B cell (primary cell): Measurements from ENCODE around the gene TMEM273. TPM values are rescaled to one million over a fixed set of nuclear protein-coding genes. Genes with fewer than 3 reads are reported as not detected.

Experiments used
- ATAC-seq: fragments of 200-7000 bp; cut with Tn5 transposase; one replicate; pipeline ENCODE4 v1.10.0; 2021; ENCODE audit warnings: low read depth, mild to moderate bottlenecking, moderate number of reproducible peaks, moderate library complexity
- CTCF ChIA-PET: fragments of 350-600 bp; sonication (Branson Sonifier 250); formaldehyde crosslinking; loops from one replicate; lab custom pipeline; 2021; ENCODE audit warnings: antibody characterized with exemption, inconsistent platforms; lab: Charles Lee
- POLR2A ChIA-PET: fragments of 350-600 bp; sonication (Branson Sonifier 250); formaldehyde crosslinking; loops from one replicate; lab custom pipeline; 2021; ENCODE audit warnings: antibody characterized with exemption; lab: Charles Lee
- DNase-seq: peaks from one replicate; pipeline ENCODE4 v3.0.0; 2013
- H2AFZ ChIP-seq: 2 replicates; pipeline ENCODE4 v1.6.1; 2012; ENCODE audit warnings: mild to moderate bottlenecking, low read depth, low read length; ENCODE audit not compliant: insufficient read depth, poor library complexity, severe bottlenecking
- H3K27ac ChIP-seq, 2 donors: 1 replicate in 1 of 2; 2 replicates in 1 of 2; pipeline ENCODE4 v1.5.1; 2012 to 2013; ENCODE audit warnings: low read length in 2 of 2, mild to moderate bottlenecking in 2 of 2, moderate library complexity in 1 of 2
- H3K27me3 ChIP-seq, 4 experiments: fragments of 200-600 bp in 1 of 4; sonication (generic) in 1 of 4; replicated peaks in 1 of 4; 1 replicate in 2 of 4; 2 replicates in 2 of 4; pipeline versions ENCODE4 v1.6.1 to v1.7.0; 2013 to 2016; ENCODE audit warnings: low read length in 3 of 4, mild to moderate bottlenecking in 2 of 4, mixed read lengths in 1 of 4, moderate library complexity in 1 of 4; ENCODE audit not compliant: insufficient read depth in 4 of 4, control insufficient read depth in 3 of 4; ENCODE audit errors: control extremely low read depth in 1 of 4
- H3K36me3 ChIP-seq, 2 experiments: replicated peaks in 1 of 2; 1 replicate in 1 of 2; 2 replicates in 1 of 2; pipeline versions ENCODE4 v1.6.1 to v1.7.1; 2013; ENCODE audit warnings: low read length in 1 of 2; ENCODE audit not compliant: insufficient read depth in 2 of 2, control insufficient read depth in 1 of 2; ENCODE audit errors: control extremely low read depth in 1 of 2, extremely low read depth in 1 of 2
- H3K4me1 ChIP-seq, 2 donors: fragments of 200-600 bp in 1 of 2; sonication (generic) in 1 of 2; 1 replicate in 1 of 2; 2 replicates in 1 of 2; pipeline versions ENCODE4 v1.5.1 to v1.6.1; 2013 to 2017; ENCODE audit warnings: low read length in 2 of 2; ENCODE audit not compliant: control insufficient read depth in 2 of 2, insufficient read depth in 2 of 2
- H3K4me2 ChIP-seq: replicated peaks from 2 replicates; pipeline ENCODE3; 2012; ENCODE audit warnings: mild to moderate bottlenecking, low read depth, low read length; ENCODE audit not compliant: poor library complexity, severe bottlenecking
- H3K4me3 ChIP-seq, 5 experiments: fragments of 200-600 bp in 1 of 5; sonication (generic) in 1 of 5; 1 replicate in 3 of 5; 2 replicates in 2 of 5; pipeline versions ENCODE4 v1.5.1 to v1.7.0; 2011 to 2016; ENCODE audit warnings: low read length in 4 of 5, mild to moderate bottlenecking in 4 of 5, low read depth in 2 of 5, control low read depth in 1 of 5, moderate library complexity in 1 of 5; ENCODE audit not compliant: insufficient read depth in 1 of 5; ENCODE audit errors: control extremely low read depth in 1 of 5, extremely low read depth in 1 of 5
- H3K79me2 ChIP-seq: fragments of 200-600 bp; sonication (generic); one replicate; pipeline ENCODE4 v1.6.0; 2016; ENCODE audit warnings: low read length; ENCODE audit not compliant: control insufficient read depth, insufficient read depth
- H3K9ac ChIP-seq: fragments of 200-600 bp; sonication (generic); 2 replicates; pipeline ENCODE4 v1.6.1; 2017; ENCODE audit warnings: mild to moderate bottlenecking, low read length, moderate library complexity
- H3K9me3 ChIP-seq, 3 donors: one replicate each; pipeline versions ENCODE4 v1.6.1 to v1.7.1; 2013; ENCODE audit warnings: low read length in 2 of 3; ENCODE audit not compliant: control insufficient read depth in 2 of 3, insufficient read depth in 1 of 3; ENCODE audit errors: control extremely low read depth in 1 of 3
- H4K20me1 ChIP-seq: 2 replicates; pipeline ENCODE4 v1.6.0; 2012; ENCODE audit warnings: mild to moderate bottlenecking, low read length; ENCODE audit not compliant: insufficient read depth, control insufficient read depth, poor library complexity, severe bottlenecking
- H3K27ac Mint-ChIP-seq: one replicate; pipeline ENCODE4 v1.8.0; 2021; ENCODE audit warnings: mixed read lengths
- H3K27me3 Mint-ChIP-seq: one replicate; pipeline ENCODE4 v1.8.0; 2021; ENCODE audit warnings: mixed read lengths
- H3K4me1 Mint-ChIP-seq: one replicate; pipeline ENCODE4 v1.8.0; 2021; ENCODE audit warnings: mixed read lengths
- H3K4me3 Mint-ChIP-seq: one replicate; pipeline ENCODE4 v1.8.0; 2021; ENCODE audit warnings: mixed read lengths
- H3K9me3 Mint-ChIP-seq: one replicate; pipeline ENCODE4 v1.8.0; 2022; ENCODE audit warnings: mixed read lengths; ENCODE audit not compliant: insufficient read depth
- EZH2 ChIP-seq: IDR thresholded peaks from 2 replicates; pipeline ENCODE4 v1.6.1; 2012; ENCODE audit warnings: borderline replicate concordance, low read depth, mild to moderate bottlenecking, moderate library complexity, low read length; ENCODE audit not compliant: insufficient read depth, poor library complexity, severe bottlenecking
- WGBS: methylation state at CpG from one replicate; pipeline ENCODE4 v1.1.5; 2013; ENCODE audit warnings: missing lambda C conversion rate; ENCODE audit not compliant: insufficient coverage; 5-methylcytosine and 5-hydroxymethylcytosine counted together
- intact Hi-C: fragments of 100-400 bp; cut with micrococcal nuclease; formaldehyde crosslinking; loops from one replicate; pipeline ENCODE4 v1.10.0; 2022
- polyA plus RNA-seq: library from polyadenylated mRNA; depleted of rRNA; stranded (reverse); fragments of >200 nt; gene quantifications from 2 replicates; pipeline ENCODE4 v1.2.3, GENCODE V29; 2012
- total RNA-seq, 2 donors: library from RNA; stranded (reverse); fragments of 120-200 nt in 1 of 2; gene quantifications; 1 replicate in 1 of 2; 2 replicates in 1 of 2; pipeline versions ENCODE4 v1.2.3 to v1.2.4, GENCODE V29; 2013 to 2022
- TF ChIP-seq, protein P1 (sequence below): fragments of 200-600 bp; IDR thresholded peaks from one replicate; pipeline ENCODE4 v1.8.0; 2022; ENCODE audit warnings: antibody characterized with exemption, mild to moderate bottlenecking

TMEM273 gene
- total and polyA plus RNA-seq, 2 donors (not counting 1 experiment from before 2014, with no cell fraction given) = 36.0 to 36.4 TPM

DNA sequence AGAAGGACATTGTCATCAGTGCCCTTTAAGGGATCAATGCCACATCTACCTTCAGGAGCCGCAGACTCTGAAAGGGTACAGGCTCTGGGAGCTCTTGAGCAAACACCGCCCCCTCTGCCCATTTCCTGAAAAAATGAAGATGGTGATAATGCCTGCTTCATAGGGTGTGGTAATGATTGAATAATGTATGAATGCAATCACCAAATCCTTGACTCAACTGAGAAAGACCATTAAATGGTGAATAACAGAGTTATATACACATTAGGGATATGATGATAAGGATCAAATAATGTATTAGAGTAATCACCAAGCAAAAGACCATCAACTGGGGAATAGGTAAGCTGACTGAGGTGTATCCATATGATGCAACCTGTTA is 55.8 kb downstream of the TMEM273 start:
- Histone ChIP-seq H3K4me3 (no peak overlapping the region), H3K79me2 (no peaks in the 10 kb centered on the region), H3K27ac (no peak overlapping the region), H3K27me3 (peaks cover 0 to 8% (median 0%) of the 10 kb centered on the region in 4 experiments), H3K36me3 (no peaks in the 10 kb centered on the region), H4K20me1 (no peaks in the 10 kb centered on the region), H3K4me1 (peaks cover 28 to 29% of the 10 kb centered on the region in 2 donors), H3K9ac (no peak overlapping the region), H2AFZ (no peak overlapping the region), H3K4me2 (no peak overlapping the region), H3K9me3 (peaks cover 0 to 11% (median 11%) of the 10 kb centered on the region in 3 donors)
- no peak overlapping the region for H3K4me3 Mint-ChIP-seq
- no peak overlapping the region for H3K27ac Mint-ChIP-seq
- CTCF ChIA-PET = no interaction called here
- TF ChIP-seq, protein P1, sequence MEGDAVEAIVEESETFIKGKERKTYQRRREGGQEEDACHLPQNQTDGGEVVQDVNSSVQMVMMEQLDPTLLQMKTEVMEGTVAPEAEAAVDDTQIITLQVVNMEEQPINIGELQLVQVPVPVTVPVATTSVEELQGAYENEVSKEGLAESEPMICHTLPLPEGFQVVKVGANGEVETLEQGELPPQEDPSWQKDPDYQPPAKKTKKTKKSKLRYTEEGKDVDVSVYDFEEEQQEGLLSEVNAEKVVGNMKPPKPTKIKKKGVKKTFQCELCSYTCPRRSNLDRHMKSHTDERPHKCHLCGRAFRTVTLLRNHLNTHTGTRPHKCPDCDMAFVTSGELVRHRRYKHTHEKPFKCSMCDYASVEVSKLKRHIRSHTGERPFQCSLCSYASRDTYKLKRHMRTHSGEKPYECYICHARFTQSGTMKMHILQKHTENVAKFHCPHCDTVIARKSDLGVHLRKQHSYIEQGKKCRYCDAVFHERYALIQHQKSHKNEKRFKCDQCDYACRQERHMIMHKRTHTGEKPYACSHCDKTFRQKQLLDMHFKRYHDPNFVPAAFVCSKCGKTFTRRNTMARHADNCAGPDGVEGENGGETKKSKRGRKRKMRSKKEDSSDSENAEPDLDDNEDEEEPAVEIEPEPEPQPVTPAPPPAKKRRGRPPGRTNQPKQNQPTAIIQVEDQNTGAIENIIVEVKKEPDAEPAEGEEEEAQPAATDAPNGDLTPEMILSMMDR = no peak
- no peak for TF ChIP-seq EZH2
- peaks cover 2% of the 10 kb centered on the region for H3K9me3 Mint-ChIP-seq
- DNase-seq (no peak), ATAC-seq (no peak)
- intact Hi-C loops = no loop called here
- WGBS = no CpG with 5 or more reads among the region's 2 CpGs
- peaks cover 27% of the 10 kb centered on the region for H3K27me3 Mint-ChIP-seq
- POLR2A ChIA-PET = no interaction called here
- peaks cover 23% of the 10 kb centered on the region for H3K4me1 Mint-ChIP-seq

DNA sequence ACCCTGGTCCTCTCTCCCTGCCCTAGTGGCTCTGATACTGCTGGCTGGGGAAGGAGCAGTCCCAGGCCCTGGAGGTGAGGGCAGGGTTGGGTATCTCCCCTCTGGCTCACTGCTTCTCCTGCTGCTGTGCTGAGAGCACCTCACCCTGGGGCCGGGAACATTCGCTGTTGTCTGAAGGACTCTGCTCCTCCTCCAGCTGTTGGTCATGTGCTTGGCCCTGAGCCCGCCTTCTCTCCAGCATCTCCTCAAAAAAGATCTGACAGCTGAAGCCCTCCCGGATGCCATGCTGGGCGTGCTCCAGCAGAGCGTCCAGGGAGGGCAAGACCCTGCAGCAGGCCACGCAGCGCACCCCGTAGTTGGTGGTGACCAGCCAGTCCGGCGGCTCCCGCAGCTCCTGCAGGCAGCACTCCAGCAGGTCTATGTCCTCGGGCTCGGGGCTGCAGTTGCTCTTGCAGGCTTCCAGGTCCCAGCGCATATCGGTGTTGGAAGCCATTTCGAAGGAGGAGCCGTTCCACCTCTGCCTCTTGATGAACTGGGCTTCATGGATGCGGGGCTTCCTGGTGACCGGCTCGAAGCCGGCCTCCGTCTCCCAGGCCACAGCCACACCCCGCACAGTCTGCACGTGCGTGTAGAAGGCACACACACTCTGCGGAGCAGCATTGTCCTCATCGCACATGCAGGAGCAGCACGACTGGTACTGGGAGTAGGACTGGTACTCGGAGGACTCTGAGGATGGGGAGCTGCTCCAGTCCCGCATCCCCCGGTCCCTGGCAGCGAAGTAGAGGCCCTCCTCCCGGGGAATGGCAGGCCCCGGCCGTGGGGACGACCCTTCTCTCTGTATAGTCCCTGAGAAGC is 56.5 kb downstream of the TMEM273 start:
- Mint-ChIP-seq H3K27ac (no peak overlapping the region), H3K4me1 (peaks cover 21% of the 10 kb centered on the region), H3K27me3 (peaks cover 27% of the 10 kb centered on the region), H3K9me3 (peaks cover 2% of the 10 kb centered on the region), H3K4me3 (no peak overlapping the region)
- 93% methylated on average over 37 of the region's 37 CpGs for WGBS
- H3K9ac ChIP-seq = no peak overlapping the region
- peaks cover 0 to 8% (median 0%) of the 10 kb centered on the region in 4 experiments for H3K27me3 ChIP-seq
- POLR2A ChIA-PET = no interaction called here
- CTCF ChIA-PET = no interaction called here
- no peak overlapping the region for H3K4me3 ChIP-seq
- H3K4me2 ChIP-seq = no peak overlapping the region
- H4K20me1 ChIP-seq = no peaks in the 10 kb centered on the region
- intact Hi-C loops = no loop called here
- H3K36me3 ChIP-seq = no peaks in the 10 kb centered on the region
- ATAC-seq (no peak), DNase-seq (no peak)
- no peak overlapping the region for H2AFZ ChIP-seq
- no peaks in the 10 kb centered on the region for H3K79me2 ChIP-seq
- H3K9me3 ChIP-seq = peaks cover 0 to 11% (median 11%) of the 10 kb centered on the region in 3 donors
- no peak overlapping the region for H3K27ac ChIP-seq
- H3K4me1 ChIP-seq = peaks cover 28 to 29% of the 10 kb centered on the region in 2 donors
- TF ChIP-seq, protein P1 = no peak
- no peak for TF ChIP-seq EZH2
